Measurements from ENCODE around the gene KIAA0040. TPM values are rescaled to one million over a fixed set of nuclear protein-coding genes. Genes with fewer than 3 reads are reported as not detected.

KIAA0040 gene
- total RNA-seq, 2 donors from 2014 or later, result 14.0 to 23.7 TPM

- no peak overlapping the region for H3K9ac ChIP-seq (ENCODE audit: low read depth in 2 of 2, low read length in 2 of 2)
Measured at GRCh38 chr1:175185903-175186302, 6.7 kb downstream of the KIAA0040 start.

GRCh38 chr1:175183586-175183985, 9.0 kb downstream of the KIAA0040 start:
- no peaks in the 10 kb centered on the region for H3K27me3 ChIP-seq
- no peaks in the 10 kb centered on the region for H3K4me1 ChIP-seq
- DNase-seq, result no peak
- H3K27ac ChIP-seq, result no peak overlapping the region
- TF ChIP-seq CTCF (IDR thresholded peaks at IDR 0.05), result no peak
- no peaks in the 10 kb centered on the region for H3K9me3 ChIP-seq
- H3K36me3 ChIP-seq, result no peaks in the 10 kb centered on the region
- H3K4me3 ChIP-seq, result no peak overlapping the region
- intact Hi-C loops (cut with DNase I), result no loop called here
- no peak overlapping the region for H3K9ac ChIP-seq (ENCODE audit: low read depth in 2 of 2, low read length in 2 of 2)

More at GRCh38 chr1:175185903-175186302, 6.7 kb downstream of the KIAA0040 start:
- DNase-seq, result no peak
- intact Hi-C loops (cut with DNase I), result no loop called here
- H3K4me1 ChIP-seq, result peaks cover 3% of the 10 kb centered on the region
- H3K9me3 ChIP-seq, result no peaks in the 10 kb centered on the region
- no peaks in the 10 kb centered on the region for H3K36me3 ChIP-seq
- no peak overlapping the region for H3K27ac ChIP-seq
- no peaks in the 10 kb centered on the region for H3K27me3 ChIP-seq
- TF ChIP-seq CTCF (IDR thresholded peaks at IDR 0.05), result no peak
- no peak overlapping the region for H3K4me3 ChIP-seq

GRCh38 chr1:175182201-175182746, 10.3 kb downstream of the KIAA0040 start:
- no peak overlapping the region for H3K27ac ChIP-seq
- no peak overlapping the region for H3K4me3 ChIP-seq
- no peak for TF ChIP-seq CTCF (IDR thresholded peaks at IDR 0.05)
- no peaks in the 10 kb centered on the region for H3K36me3 ChIP-seq
- DNase-seq, result no peak
- intact Hi-C loops (cut with DNase I), result no loop called here
- H3K27me3 ChIP-seq, result no peaks in the 10 kb centered on the region
- H3K4me1 ChIP-seq, result no peaks in the 10 kb centered on the region
- no peak overlapping the region for H3K9ac ChIP-seq (ENCODE audit: low read depth in 2 of 2, low read length in 2 of 2)
- H3K9me3 ChIP-seq, result no peaks in the 10 kb centered on the region

GRCh38 chr1:175179837-175180590, 12.6 kb downstream of the KIAA0040 start:
- DNase-seq, result no peak
- Histone ChIP-seq H3K4me1 (no peaks in the 10 kb centered on the region), H3K9ac (ENCODE audit: low read depth in 2 of 2, low read length in 2 of 2) (no peak overlapping the region), H3K36me3 (no peaks in the 10 kb centered on the region), H3K4me3 (no peak overlapping the region), H3K27ac (no peak overlapping the region), H3K9me3 (no peaks in the 10 kb centered on the region), H3K27me3 (no peaks in the 10 kb centered on the region)
- TF ChIP-seq CTCF (IDR thresholded peaks at IDR 0.05), result no peak
- intact Hi-C loops (cut with DNase I), result no loop called here

GRCh38 chr1:175178456-175178855, 14.1 kb downstream of the KIAA0040 start:
- TF ChIP-seq CTCF (IDR thresholded peaks at IDR 0.05), result no peak

More at GRCh38 chr1:175178456-175178855, 14.1 kb downstream of the KIAA0040 start:
- Histone ChIP-seq H3K27ac (no peak overlapping the region), H3K9ac (ENCODE audit: low read depth in 2 of 2, low read length in 2 of 2) (no peak overlapping the region), H3K9me3 (no peaks in the 10 kb centered on the region), H3K4me3 (no peak overlapping the region), H3K4me1 (no peaks in the 10 kb centered on the region), H3K27me3 (no peaks in the 10 kb centered on the region), H3K36me3 (no peaks in the 10 kb centered on the region)
- intact Hi-C loops (cut with DNase I), result no loop called here
- no peak for DNase-seq

Data from colonic mucosa (tissue), 4 donors.